Measurements from ENCODE around the gene EIF6. TPM values are rescaled to one million over a fixed set of nuclear protein-coding genes. Genes with fewer than 3 reads are reported as not detected.

EIF6 gene
- total and polyA plus RNA-seq, 9 of the 15 experiments (the other 6 are each of a cell fraction or from before 2014, with no cell fraction given): 165 to 832 (median 229) TPM

GRCh38 chr20:35328689-35329088 lies 44.1 kb upstream of the EIF6 start:
- BruUV-seq (replicated peaks): no TSS peak
- no peak overlapping the region for H3K4me2 ChIP-seq (ENCODE audit: insufficient read depth, low read length)
- H3K36me3 ChIP-seq (ENCODE audit: control insufficient read depth, insufficient read depth, low read length): peaks cover 13% of the 10 kb centered on the region
- TF ChIP-seq KLF16 (IDR thresholded peaks at IDR 0.05) (no peak), TEAD4 (IDR thresholded peaks at IDR 0.05; ENCODE audit: low read length) (peak; percentile 28; the same call in 1 of the 2 replicates), TEAD4 (CRISPR knock-in tag; IDR thresholded peaks at IDR 0.05; ENCODE audit: borderline replicate concordance) (no peak), ZNF449 (CRISPR knock-in tag; IDR thresholded peaks at IDR 0.05) (no peak), PRPF4 (IDR thresholded peaks at IDR 0.05; ENCODE audit: insufficient read depth, low read depth, low read length, poor library complexity, severe bottlenecking) (no peak)
- H3K27me3 ChIP-seq (ENCODE audit: control insufficient read depth in 2 of 2, insufficient read depth in 2 of 2, low read length in 2 of 2): no peaks in the 10 kb centered on the region
- no peak overlapping the region for H2AFZ ChIP-seq (ENCODE audit: low read depth, low read length)
- DNase-seq (ENCODE audit: extremely low read depth in 1 of 4, low spot score in 3 of 4) (no peak), ATAC-seq (no peak), FAIRE-seq (no peak)
- no peak overlapping the region for H3K27ac ChIP-seq (ENCODE audit: extremely low read depth, low read depth, low read length)
- H3K9ac ChIP-seq (ENCODE audit: insufficient read depth in 1 of 2, low read depth in 2 of 2, low read length in 2 of 2): no peak overlapping the region
- CTCF ChIA-PET (ENCODE audit: low intra/inter-chr PET ratio): interaction anchor here (1.8 kb wide), 1 partner anchor 25 kb away, joined by 12 read pairs; no protein-coding TSS in a partner anchor
- H3K4me1 ChIP-seq (replicated peaks in 1 of 2; ENCODE audit: control insufficient read depth in 2 of 2, insufficient read depth in 2 of 2, low read length in 2 of 2): peaks cover 14 to 41% of the 10 kb centered on the region in 2 experiments
- in situ Hi-C loops (cut with MboI): no loop called here
- WGBS (ENCODE audit: insufficient coverage, low coverage, missing lambda C conversion rate): 22% methylated on average over 4 of the region's 4 CpGs
- no peaks in the 10 kb centered on the region for H3K9me3 ChIP-seq (replicated peaks; ENCODE audit: control insufficient read depth, insufficient read depth, low read depth, low read length)
- POLR2A ChIA-PET: interaction anchor here (1.0 to 1.6 kb wide), 3 partner anchors 8 to 16 kb away, joined by 3 to 5 read pairs (median 5); no protein-coding TSS in a partner anchor
- no peak overlapping the region for H3K4me3 ChIP-seq
- intact Hi-C loops (cut with micrococcal nuclease): loop anchor here (1.0 kb wide), 1 partner anchor 24 kb away; no protein-coding TSS in a partner anchor
- H3K79me2 ChIP-seq (ENCODE audit: control insufficient read depth, insufficient read depth, low read length): no peaks in the 10 kb centered on the region
- no peaks in the 10 kb centered on the region for H4K20me1 ChIP-seq (replicated peaks; ENCODE audit: control insufficient read depth, insufficient read depth, low read length)
- H3K9me1 ChIP-seq (ENCODE audit: control insufficient read depth, insufficient read depth, low read length): no peaks in the 10 kb centered on the region

Measured in K562 (cell line).